GM20000 (cell line): ENCODE data around the gene POC1A.

Experiments
- DNase-seq: peaks from one replicate; pipeline ENCODE4 v3.0.0; 2012; ENCODE audit warnings: low spot score
- CTCF ChIP-seq: IDR thresholded peaks from 2 replicates; pipeline ENCODE4 v1.5.1; 2012; ENCODE audit warnings: mild to moderate bottlenecking, control low read depth; ENCODE audit errors: extremely low read depth, missing control alignments

The POC1A gene

GRCh38 chr3:52108302-52109232, 45.7 kb downstream of the POC1A start:
- DNase-seq, result no peak
- peak; percentile 8 for TF ChIP-seq CTCF

GRCh38 chr3:52106951-52107611, 47.1 kb downstream of the POC1A start:
- no peak for TF ChIP-seq CTCF
- DNase-seq, result no peak

GRCh38 chr3:52104684-52105640, 49.3 kb downstream of the POC1A start:
- DNase-seq, result no peak
- no peak for TF ChIP-seq CTCF

GRCh38 chr3:52102934-52103333, 51.3 kb downstream of the POC1A start:
- TF ChIP-seq CTCF, result no peak
- DNase-seq, result no peak

- no peak for DNase-seq
- TF ChIP-seq CTCF, result no peak
Observed at GRCh38 chr3:52099001-52099401, 55.2 kb downstream of the POC1A start.

- no peak for TF ChIP-seq CTCF
- DNase-seq, result no peak
Observed at GRCh38 chr3:52097851-52098507, 56.2 kb downstream of the POC1A start.
